Measurements from ENCODE around the gene SRC. TPM values are rescaled to one million over a fixed set of nuclear protein-coding genes. Genes with fewer than 3 reads are reported as not detected.

SRC gene
- total and polyA plus RNA-seq, 2 of the 8 experiments (the other 6 are each of a cell fraction or from before 2014, with no cell fraction given) = 27.6 to 28.8 TPM

DNA sequence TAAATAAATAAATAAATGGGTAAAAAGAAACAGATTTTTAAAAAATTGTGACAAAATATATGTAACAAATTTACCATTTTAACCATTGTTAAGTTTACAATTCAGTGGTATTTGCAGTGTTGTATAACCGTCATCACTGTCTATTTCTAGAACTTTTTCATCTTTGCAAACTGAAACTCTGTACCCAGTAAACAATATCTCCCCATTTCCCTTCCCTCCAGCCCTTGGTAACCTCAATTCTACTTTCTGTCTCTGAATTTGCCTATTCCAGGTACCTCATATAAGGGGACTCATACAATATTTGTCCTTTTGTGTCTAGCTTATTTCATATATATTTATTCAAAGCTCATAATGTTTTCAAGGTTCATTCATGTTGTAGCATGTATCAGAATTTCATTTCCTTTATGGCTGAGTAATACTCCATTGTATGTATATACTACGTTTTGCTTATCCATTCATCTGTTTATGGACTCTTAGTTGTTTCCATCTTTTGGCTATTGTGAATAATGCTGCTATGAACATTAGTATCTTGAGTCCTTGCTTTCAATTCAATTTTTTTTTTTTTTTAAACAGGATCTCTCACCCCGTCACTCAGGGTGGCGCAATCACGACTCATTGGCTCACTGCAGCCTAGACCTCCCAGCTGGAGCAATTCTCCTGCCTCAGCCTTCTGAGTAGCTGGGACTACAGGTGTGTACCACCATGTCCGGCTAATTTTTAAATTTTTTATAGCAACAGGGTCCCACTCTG lies 47.6 kb upstream of the SRC start:
- POLR2A ChIA-PET (ENCODE audit: partially characterized antibody) = interaction anchor here (0.6 to 1.5 kb wide), 2 partner anchors 12 to 71 kb away, joined by 4 to 5 read pairs; no protein-coding TSS in a partner anchor
- FAIRE-seq (no peak), DNase-seq (ENCODE audit: low read depth in 1 of 2, low spot score in 2 of 2) (no peak)
- Histone ChIP-seq H4K8ac (ENCODE audit: extremely low read depth, insufficient read depth, low read length) (no peak overlapping the region), H3K4me2 (ENCODE audit: insufficient read depth in 1 of 2, low read depth in 2 of 2, low read length in 2 of 2) (no peak overlapping the region), H3K56ac (replicated peaks; ENCODE audit: insufficient read length, low read depth, low read length) (no peak overlapping the region), H3K27ac (ENCODE audit: low read depth, low read length) (no peak overlapping the region), H3K9me3 (ENCODE audit: insufficient read depth in 2 of 2, low read depth in 1 of 2, low read length in 1 of 2) (no peaks in the 10 kb centered on the region; a peak in 1 of 4 replicates), H3K9ac (replicated peaks in 1 of 4; ENCODE audit: extremely low read depth in 1 of 4, low read depth in 3 of 4, low read length in 3 of 4) (no peak overlapping the region), H2BK15ac (ENCODE audit: low read length) (no peak overlapping the region), H3K23me2 (ENCODE audit: low read depth, low read length) (no peaks in the 10 kb centered on the region), H3K27me3 (replicated peaks in 1 of 4; ENCODE audit: control insufficient read depth in 3 of 4, extremely low read depth in 1 of 4, insufficient read depth in 3 of 4, low read length in 3 of 4) (no peaks in the 10 kb centered on the region), H2BK120ac (replicated peaks; ENCODE audit: low read depth, low read length) (no peak overlapping the region), H3K4ac (replicated peaks; ENCODE audit: insufficient read length, low read depth, low read length) (no peak overlapping the region), H2AFZ (ENCODE audit: low read length) (no peak overlapping the region), H3K36me3 (ENCODE audit: control insufficient read depth in 2 of 4, insufficient read depth in 4 of 4, low read length in 3 of 4) (peaks cover 0 to 17% (median 11%) of the 10 kb centered on the region in 4 experiments; a peak in 5 of 8 replicates), H3K79me1 (ENCODE audit: low read depth, low read length) (peaks cover 3% of the 10 kb centered on the region; the same call in 1 of the 2 replicates), H2BK5ac (ENCODE audit: low read depth, low read length) (no peak overlapping the region), H3K4me3 (ENCODE audit: extremely low read depth in 1 of 4, insufficient read depth in 2 of 4, low read depth in 3 of 4, low read length in 4 of 4) (no peak overlapping the region), H3K79me2 (ENCODE audit: control insufficient read depth in 1 of 2, insufficient read depth in 2 of 2, low read length in 2 of 2) (peaks cover 0 to 32% of the 10 kb centered on the region in 2 experiments; a peak in 3 of 4 replicates), H3K23ac (ENCODE audit: insufficient read length) (no peak overlapping the region), H2BK20ac (ENCODE audit: low read length) (no peak overlapping the region), H4K5ac (ENCODE audit: insufficient read length, low read depth, low read length) (no peak overlapping the region), H2AK5ac (ENCODE audit: low read depth, low read length) (no peak overlapping the region), H2BK12ac (ENCODE audit: low read depth, low read length) (no peak overlapping the region), H3K4me1 (replicated peaks in 1 of 4; ENCODE audit: control insufficient read depth in 3 of 4, insufficient read depth in 4 of 4, low read length in 3 of 4) (no peaks in the 10 kb centered on the region), H3K18ac (ENCODE audit: extremely low read depth, low read length) (no peak overlapping the region), H3K14ac (ENCODE audit: insufficient read length) (no peak overlapping the region), H4K20me1 (replicated peaks in 1 of 2; ENCODE audit: control insufficient read depth in 1 of 2, insufficient read depth in 2 of 2, low read length in 2 of 2) (no peaks in the 10 kb centered on the region), H4K91ac (replicated peaks; ENCODE audit: insufficient read length, low read length) (no peak overlapping the region)
- WGBS, 2 experiments (ENCODE audit: extremely low coverage in 1 of 2, insufficient coverage in 1 of 2, insufficient read length in 1 of 2, insufficient replicate concordance in 2 of 2, low coverage in 1 of 2, low lambda C conversion rate in 2 of 2, missing lambda C conversion rate in 1 of 2) = 86% methylated on average over 6 of the region's 6 CpGs; no CpG with 5 or more reads in 1 of the 2 experiments
- TF ChIP-seq SAP30 (IDR thresholded peaks at IDR 0.05; ENCODE audit: insufficient read depth, insufficient replicate concordance, low read length) (no peak), CEBPB (IDR thresholded peaks at IDR 0.05; ENCODE audit: low read depth, low read length) (no peak), POLR2A (IDR thresholded peaks at IDR 0.05; ENCODE audit: control extremely low read depth in 1 of 2, low read depth in 2 of 2, low read length in 2 of 2) (no peak), ZNF274 (IDR thresholded peaks at IDR 0.05; ENCODE audit: borderline replicate concordance, extremely low read depth, low read length) (no peak), CHD2 (IDR thresholded peaks at IDR 0.05; ENCODE audit: low read length) (no peak), SP1 (IDR thresholded peaks at IDR 0.05; ENCODE audit: low read depth, low read length) (no peak), CBX5 (IDR thresholded peaks at IDR 0.05; ENCODE audit: low read depth, low read length) (no peak), HDAC2 (IDR thresholded peaks at IDR 0.05; ENCODE audit: borderline replicate concordance in 1 of 2, low read depth in 2 of 2, low read length in 2 of 2) (no peak), EP300 (IDR thresholded peaks at IDR 0.05; ENCODE audit: borderline replicate concordance in 1 of 2, low read depth in 2 of 2, low read length in 2 of 2) (no peak)
- CTCF ChIA-PET (ENCODE audit: partially characterized antibody) = interaction anchor here (0.6 to 2.0 kb wide), 8 partner anchors 12 to 98 kb away, joined by 3 to 9 read pairs (median 3); no protein-coding TSS in a partner anchor

Measured in H1 (cell line).